T-helper 17 cell (primary cell): Measurements from ENCODE around the gene DYRK1A. TPM values are rescaled to one million over a fixed set of nuclear protein-coding genes. Genes with fewer than 3 reads are reported as not detected.

Experiments used
- ATAC-seq: fragments of 150-1000 bp; cut with Tn5 transposase; 2 replicates; pipeline ENCODE4 v1.10.0; 2021; ENCODE audit warnings: mild to moderate bottlenecking, moderate library complexity
- DNase-seq, 3 donors: peaks; one replicate each; pipeline versions ENCODE4 v3.0.0 to v3.0.0-alpha.2; 2020 to 2021
- H3K9me3 ChIP-seq: one replicate; pipeline ENCODE4 v1.7.0; 2013; ENCODE audit warnings: low read length, mild to moderate bottlenecking; ENCODE audit not compliant: control insufficient read depth, poor library complexity, severe bottlenecking
- H3K27ac Mint-ChIP-seq: one replicate; pipeline ENCODE4 v1.8.0; 2022; ENCODE audit warnings: mild to moderate bottlenecking, moderate library complexity, mixed read lengths
- H3K27me3 Mint-ChIP-seq: one replicate; pipeline ENCODE4 v1.8.0; 2022; ENCODE audit warnings: mixed read lengths
- H3K36me3 Mint-ChIP-seq: one replicate; pipeline ENCODE4 v1.8.0; 2022; ENCODE audit warnings: low read depth, mixed read lengths
- H3K4me1 Mint-ChIP-seq: one replicate; pipeline ENCODE4 v1.8.0; 2022; ENCODE audit warnings: mild to moderate bottlenecking, mixed read lengths
- H3K4me3 Mint-ChIP-seq: one replicate; pipeline ENCODE4 v1.8.0; 2022; ENCODE audit warnings: mild to moderate bottlenecking, moderate library complexity, mixed read lengths
- total RNA-seq, 4 donors: library from RNA in 2 of 4; stranded (reverse) in 2 of 4; gene quantifications; one replicate each; pipeline ENCODE4 v1.2.3 and lab custom pipeline; 2022 to 2026

The DYRK1A gene
- total RNA-seq, 2 donors from 2014 or later: 123 to 149 TPM

- peaks cover 10% of the 10 kb centered on the region for H3K9me3 ChIP-seq
- Mint-ChIP-seq H3K27ac (no peak overlapping the region), H3K4me3 (no peak overlapping the region), H3K4me1 (no peaks in the 10 kb centered on the region), H3K36me3 (peaks cover 4% of the 10 kb centered on the region), H3K27me3 (no peaks in the 10 kb centered on the region)
- ATAC-seq (no peak), DNase-seq (no peak)
Measured at GRCh38 chr21:37346841-37347430, 19.6 kb upstream of the DYRK1A start.

GRCh38 chr21:37348664-37349063 lies 17.9 kb upstream of the DYRK1A start:
- Mint-ChIP-seq H3K4me3 (no peak overlapping the region), H3K27me3 (peaks cover 5% of the 10 kb centered on the region), H3K4me1 (no peaks in the 10 kb centered on the region), H3K36me3 (peaks cover 4% of the 10 kb centered on the region), H3K27ac (no peak overlapping the region)
- H3K9me3 ChIP-seq: peaks cover 10% of the 10 kb centered on the region
- DNase-seq (no peak), ATAC-seq (no peak)

GRCh38 chr21:37350472-37350871 lies 16.1 kb upstream of the DYRK1A start:
- H3K27me3 Mint-ChIP-seq: peaks cover 14% of the 10 kb centered on the region
- H3K4me1 Mint-ChIP-seq: peaks cover 2% of the 10 kb centered on the region
- H3K9me3 ChIP-seq: peaks cover 10% of the 10 kb centered on the region
- H3K36me3 Mint-ChIP-seq: peaks cover 4% of the 10 kb centered on the region
- no peak overlapping the region for H3K27ac Mint-ChIP-seq
- DNase-seq (no peak), ATAC-seq (no peak)
- H3K4me3 Mint-ChIP-seq: no peak overlapping the region

- no peaks in the 10 kb centered on the region for H3K9me3 ChIP-seq
- Mint-ChIP-seq H3K27me3 (peaks cover 34% of the 10 kb centered on the region), H3K4me3 (no peak overlapping the region), H3K36me3 (no peaks in the 10 kb centered on the region), H3K27ac (no peak overlapping the region), H3K4me1 (peaks cover 6% of the 10 kb centered on the region)
- DNase-seq (no peak), ATAC-seq (no peak)
Measured at GRCh38 chr21:37356706-37357105, 9.9 kb upstream of the DYRK1A start.

- no peak overlapping the region for H3K4me3 Mint-ChIP-seq
- DNase-seq: no peak
- peaks cover 34% of the 10 kb centered on the region for H3K27me3 Mint-ChIP-seq
- no peaks in the 10 kb centered on the region for H3K9me3 ChIP-seq
- ATAC-seq: no peak
- H3K4me1 Mint-ChIP-seq: peaks cover 6% of the 10 kb centered on the region
- no peak overlapping the region for H3K27ac Mint-ChIP-seq
- H3K36me3 Mint-ChIP-seq: no peaks in the 10 kb centered on the region
Measured at GRCh38 chr21:37357691-37358090, 8.9 kb upstream of the DYRK1A start.

- no peak overlapping the region for H3K27ac Mint-ChIP-seq
- peaks cover 32% of the 10 kb centered on the region for H3K27me3 Mint-ChIP-seq
- no peaks in the 10 kb centered on the region for H3K36me3 Mint-ChIP-seq
- DNase-seq (no peak), ATAC-seq (no peak)
- no peaks in the 10 kb centered on the region for H3K9me3 ChIP-seq
- H3K4me3 Mint-ChIP-seq: no peak overlapping the region
- peaks cover 6% of the 10 kb centered on the region for H3K4me1 Mint-ChIP-seq
Measured at GRCh38 chr21:37358397-37358796, 8.2 kb upstream of the DYRK1A start.

- Mint-ChIP-seq H3K36me3 (peaks cover 6% of the 10 kb centered on the region), H3K27ac (no peak overlapping the region), H3K4me3 (no peak overlapping the region), H3K27me3 (no peaks in the 10 kb centered on the region), H3K4me1 (peaks cover 10% of the 10 kb centered on the region)
- ATAC-seq (no peak), DNase-seq (no peak)
- no peaks in the 10 kb centered on the region for H3K9me3 ChIP-seq
Measured at GRCh38 chr21:37363936-37364335, 2.6 kb upstream of the DYRK1A start.

- Mint-ChIP-seq H3K4me1 (peaks cover 17% of the 10 kb centered on the region), H3K27ac (no peak overlapping the region), H3K27me3 (no peaks in the 10 kb centered on the region), H3K4me3 (peak overlapping the region; percentile 12), H3K36me3 (peaks cover 6% of the 10 kb centered on the region)
- no peaks in the 10 kb centered on the region for H3K9me3 ChIP-seq
- no peak for DNase-seq
- ATAC-seq: no peak
Measured at GRCh38 chr21:37364722-37365121, 1.9 kb upstream of the DYRK1A start.

- DNase-seq (peak in 2 of 3 donors; percentile 39 to 64), ATAC-seq (peak; percentile 62)
- H3K4me3 Mint-ChIP-seq: peak overlapping the region; percentile 97
- peak overlapping the region; percentile 98 for H3K27ac Mint-ChIP-seq
- H3K36me3 Mint-ChIP-seq: peaks cover 6% of the 10 kb centered on the region
- no peaks in the 10 kb centered on the region for H3K27me3 Mint-ChIP-seq
- no peaks in the 10 kb centered on the region for H3K9me3 ChIP-seq
- peaks cover 27% of the 10 kb centered on the region for H3K4me1 Mint-ChIP-seq
Measured at GRCh38 chr21:37365517-37366481, 774 bp upstream of the DYRK1A start.

- Mint-ChIP-seq H3K27me3 (no peaks in the 10 kb centered on the region), H3K4me3 (no peak overlapping the region), H3K4me1 (peaks cover 39% of the 10 kb centered on the region), H3K27ac (peak overlapping the region; percentile 98), H3K36me3 (peaks cover 6% of the 10 kb centered on the region)
- no peaks in the 10 kb centered on the region for H3K9me3 ChIP-seq
- no peak for ATAC-seq
- DNase-seq: peak in 2 of 3 donors; percentile 13 to 21
Measured at GRCh38 chr21:37367336-37367702, 746 bp downstream of the DYRK1A start.

- Mint-ChIP-seq H3K36me3 (peaks cover 6% of the 10 kb centered on the region), H3K27ac (peak overlapping the region; percentile 85), H3K4me3 (peak overlapping the region; percentile 91), H3K4me1 (peaks cover 44% of the 10 kb centered on the region), H3K27me3 (no peaks in the 10 kb centered on the region)
- peak; percentile 9 to 16 (median 15) for DNase-seq
- no peak for ATAC-seq
- no peaks in the 10 kb centered on the region for H3K9me3 ChIP-seq
Measured at GRCh38 chr21:37367703-37368540, 1.3 kb downstream of the DYRK1A start.

- DNase-seq (no peak), ATAC-seq (no peak)
- Mint-ChIP-seq H3K27ac (peak overlapping the region; percentile 85), H3K36me3 (peaks cover 6% of the 10 kb centered on the region), H3K4me3 (peak overlapping the region; percentile 91), H3K27me3 (no peaks in the 10 kb centered on the region), H3K4me1 (peaks cover 52% of the 10 kb centered on the region)
- no peaks in the 10 kb centered on the region for H3K9me3 ChIP-seq
Measured at GRCh38 chr21:37368541-37369279, 2.1 kb downstream of the DYRK1A start.
